OCI-LY3 (cell line): ENCODE measurements around the gene MAB21L4.

ENCODE experiments used
- H2AFZ ChIP-seq: fragments of 200-600, 300-600 bp; shearing (Covaris generic); 2 replicates; pipeline ENCODE4 v1.6.0; 2014; ENCODE audit warnings: antibody characterized with exemption, low read depth, low read length
- H3K27ac ChIP-seq: fragments of 200-600, 300-600 bp; sonication (generic); 2 replicates; pipeline ENCODE4 v1.5.1; 2014; ENCODE audit warnings: mild to moderate bottlenecking, low read length, moderate library complexity, mixed read lengths
- H3K27me3 ChIP-seq: fragments of 200-600, 300-600 bp; sonication (generic); 2 replicates; pipeline ENCODE4 v1.6.1; 2014; ENCODE audit warnings: low read depth, low read length, mixed read lengths
- H3K36me3 ChIP-seq: fragments of 200-600, 300-600 bp; sonication (generic); replicated peaks from 2 replicates; pipeline ENCODE3; 2014; ENCODE audit warnings: low read depth, low read length, mixed read lengths
- H3K4me1 ChIP-seq: fragments of 300-600, 200-600 bp; sonication (generic); 2 replicates; pipeline ENCODE4 v1.6.1; 2014; ENCODE audit warnings: low read length, mixed read lengths
- H3K4me2 ChIP-seq: fragments of 200-600, 300-600 bp; sonication (generic); 2 replicates; pipeline ENCODE4 v1.6.1; 2014; ENCODE audit warnings: low read length, mixed read lengths
- H3K4me3 ChIP-seq: fragments of 300-600, 200-600 bp; sonication (generic); 2 replicates; pipeline ENCODE4 v1.5.1; 2014; ENCODE audit warnings: antibody characterized with exemption, mild to moderate bottlenecking, low read length, moderate library complexity
- H3K79me2 ChIP-seq: fragments of 300-600, 200-600 bp; shearing (Covaris generic); 2 replicates; pipeline ENCODE4 v1.6.1; 2014; ENCODE audit warnings: mild to moderate bottlenecking, low read length, mixed read lengths
- H3K9ac ChIP-seq: fragments of 300-600, 200-600 bp; shearing (Covaris generic); 2 replicates; pipeline ENCODE4 v1.6.0; 2014; ENCODE audit warnings: mild to moderate bottlenecking, low read length, moderate library complexity
- H3K9me3 ChIP-seq: fragments of 200-600, 300-600 bp; shearing (Covaris generic); 2 replicates; pipeline ENCODE4 v1.6.1; 2014; ENCODE audit warnings: low read length, mixed read lengths; ENCODE audit not compliant: insufficient read depth
- H4K20me1 ChIP-seq: fragments of 200-600, 300-600 bp; sonication (generic); 2 replicates; pipeline ENCODE4 v1.6.1; 2016; ENCODE audit warnings: low read length, mixed read lengths; ENCODE audit not compliant: insufficient read depth
- EZH2phosphoT487 ChIP-seq: fragments of 200-600 bp; shearing (Covaris generic); IDR thresholded peaks from 2 replicates; pipeline ENCODE4 v1.6.1; 2018; ENCODE audit warnings: antibody characterized with exemption, mixed run types, low read depth
- TF ChIP-seq, protein P1 (sequence below): fragments of 200-600, 300-600 bp; sonication (generic); IDR thresholded peaks from 2 replicates; pipeline ENCODE4 v1.5.1; 2014; ENCODE audit warnings: antibody characterized with exemption, low read length, low read depth

Gene MAB21L4

DNA sequence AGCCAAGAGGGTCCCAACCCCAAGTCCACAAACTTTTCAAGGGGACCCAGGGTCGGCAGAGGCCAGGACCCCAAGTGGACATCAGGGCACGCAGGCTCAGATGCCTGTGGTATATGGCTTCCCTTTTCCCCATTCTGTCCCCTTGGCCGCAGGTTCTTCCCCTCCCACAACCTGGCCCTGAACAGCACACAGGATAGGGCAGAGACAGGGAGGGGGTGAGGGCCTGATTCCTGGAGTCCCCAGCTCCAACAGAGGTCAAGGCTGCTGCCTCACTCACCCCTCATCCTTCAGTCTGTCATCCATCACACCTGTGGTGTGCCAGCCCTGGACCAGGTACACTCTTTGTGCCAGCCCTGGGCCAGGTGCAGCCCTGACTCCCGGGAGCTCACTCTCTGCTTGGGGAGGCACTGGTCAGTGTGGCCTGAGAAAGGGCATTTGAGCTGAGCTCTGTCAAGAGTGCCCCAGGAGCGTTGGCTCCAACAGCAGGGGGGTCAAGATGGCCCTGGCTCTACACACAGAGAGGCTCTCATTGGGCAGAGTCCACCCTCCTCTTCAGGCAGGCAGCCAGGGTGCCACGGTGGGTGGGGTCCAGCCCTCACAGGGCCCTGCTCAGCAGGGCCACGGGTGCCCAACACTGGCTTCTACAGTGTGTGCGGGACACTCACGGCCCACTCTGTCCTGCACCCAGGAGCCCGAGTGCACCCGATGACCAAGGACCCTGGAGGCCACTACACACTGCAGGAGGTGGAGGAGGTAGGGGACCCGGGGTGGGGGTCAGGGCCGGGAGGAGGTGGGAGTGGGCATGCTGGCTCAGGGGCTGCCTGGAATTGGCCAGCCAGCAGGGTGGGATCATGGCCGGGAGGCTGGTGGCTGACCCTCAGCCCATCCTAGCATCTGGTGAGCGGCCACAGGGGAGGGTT is 25.7 kb downstream of the MAB21L4 start:
- Histone ChIP-seq H3K4me3 (no peak overlapping the region), H3K79me2 (no peaks in the 10 kb centered on the region), H3K27ac (no peak overlapping the region), H2AFZ (no peak overlapping the region), H3K4me2 (no peak overlapping the region), H3K36me3 (no peaks in the 10 kb centered on the region), H4K20me1 (no peaks in the 10 kb centered on the region), H3K9me3 (no peaks in the 10 kb centered on the region), H3K9ac (no peak overlapping the region), H3K27me3 (no peaks in the 10 kb centered on the region), H3K4me1 (no peaks in the 10 kb centered on the region)
- TF ChIP-seq EZH2phosphoT487, result no peak
- TF ChIP-seq, protein P1, sequence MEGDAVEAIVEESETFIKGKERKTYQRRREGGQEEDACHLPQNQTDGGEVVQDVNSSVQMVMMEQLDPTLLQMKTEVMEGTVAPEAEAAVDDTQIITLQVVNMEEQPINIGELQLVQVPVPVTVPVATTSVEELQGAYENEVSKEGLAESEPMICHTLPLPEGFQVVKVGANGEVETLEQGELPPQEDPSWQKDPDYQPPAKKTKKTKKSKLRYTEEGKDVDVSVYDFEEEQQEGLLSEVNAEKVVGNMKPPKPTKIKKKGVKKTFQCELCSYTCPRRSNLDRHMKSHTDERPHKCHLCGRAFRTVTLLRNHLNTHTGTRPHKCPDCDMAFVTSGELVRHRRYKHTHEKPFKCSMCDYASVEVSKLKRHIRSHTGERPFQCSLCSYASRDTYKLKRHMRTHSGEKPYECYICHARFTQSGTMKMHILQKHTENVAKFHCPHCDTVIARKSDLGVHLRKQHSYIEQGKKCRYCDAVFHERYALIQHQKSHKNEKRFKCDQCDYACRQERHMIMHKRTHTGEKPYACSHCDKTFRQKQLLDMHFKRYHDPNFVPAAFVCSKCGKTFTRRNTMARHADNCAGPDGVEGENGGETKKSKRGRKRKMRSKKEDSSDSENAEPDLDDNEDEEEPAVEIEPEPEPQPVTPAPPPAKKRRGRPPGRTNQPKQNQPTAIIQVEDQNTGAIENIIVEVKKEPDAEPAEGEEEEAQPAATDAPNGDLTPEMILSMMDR, result no peak

DNA sequence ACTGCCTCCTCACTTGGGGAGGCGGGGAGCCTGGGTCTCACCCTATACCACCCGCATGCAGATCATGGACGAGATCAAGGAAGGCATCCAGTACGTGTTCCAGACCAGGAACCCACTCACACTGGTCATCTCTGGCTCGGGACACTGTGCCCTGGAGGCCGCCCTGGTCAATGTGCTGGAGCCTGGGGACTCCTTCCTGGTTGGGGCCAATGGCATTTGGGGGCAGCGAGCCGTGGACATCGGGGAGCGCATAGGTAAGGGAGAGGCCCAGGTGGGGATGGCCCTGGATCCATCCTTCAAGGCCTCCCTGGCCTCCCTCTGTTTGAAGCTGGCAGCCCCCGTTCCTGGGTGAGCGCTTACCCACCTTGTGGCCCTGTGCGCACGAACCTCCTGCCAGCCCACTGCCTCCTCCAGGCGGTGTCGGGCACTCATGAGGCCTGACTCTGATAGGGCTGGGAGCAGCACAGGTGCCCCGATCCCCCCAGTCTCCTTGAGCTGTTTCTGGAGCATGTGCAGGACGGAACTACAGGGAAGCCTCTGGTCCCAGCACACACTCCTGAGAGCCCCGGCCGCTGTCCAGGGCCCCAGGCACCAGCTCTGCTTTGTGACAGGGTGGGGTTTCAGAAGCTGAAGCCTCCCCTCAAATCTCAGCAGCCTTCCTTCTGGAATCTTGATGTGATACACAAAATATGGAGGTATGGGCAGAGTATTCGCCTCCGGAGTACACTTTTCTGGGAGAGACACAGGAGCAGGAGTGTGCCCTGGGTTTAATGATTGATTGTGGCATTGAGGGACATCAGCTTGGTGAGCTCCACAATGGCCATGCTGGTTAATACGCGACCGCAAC is 26.6 kb downstream of the MAB21L4 start:
- no peak for TF ChIP-seq EZH2phosphoT487
- TF ChIP-seq, protein P1, result no peak
- no peak overlapping the region for H3K4me2 ChIP-seq
- H3K4me1 ChIP-seq, result no peaks in the 10 kb centered on the region
- no peak overlapping the region for H3K9ac ChIP-seq
- no peaks in the 10 kb centered on the region for H3K36me3 ChIP-seq
- H3K9me3 ChIP-seq, result no peaks in the 10 kb centered on the region
- no peak overlapping the region for H2AFZ ChIP-seq
- H4K20me1 ChIP-seq, result no peaks in the 10 kb centered on the region
- H3K79me2 ChIP-seq, result no peaks in the 10 kb centered on the region
- no peak overlapping the region for H3K27ac ChIP-seq
- H3K27me3 ChIP-seq, result no peaks in the 10 kb centered on the region; the same call in 1 of the 2 replicates
- no peak overlapping the region for H3K4me3 ChIP-seq

DNA sequence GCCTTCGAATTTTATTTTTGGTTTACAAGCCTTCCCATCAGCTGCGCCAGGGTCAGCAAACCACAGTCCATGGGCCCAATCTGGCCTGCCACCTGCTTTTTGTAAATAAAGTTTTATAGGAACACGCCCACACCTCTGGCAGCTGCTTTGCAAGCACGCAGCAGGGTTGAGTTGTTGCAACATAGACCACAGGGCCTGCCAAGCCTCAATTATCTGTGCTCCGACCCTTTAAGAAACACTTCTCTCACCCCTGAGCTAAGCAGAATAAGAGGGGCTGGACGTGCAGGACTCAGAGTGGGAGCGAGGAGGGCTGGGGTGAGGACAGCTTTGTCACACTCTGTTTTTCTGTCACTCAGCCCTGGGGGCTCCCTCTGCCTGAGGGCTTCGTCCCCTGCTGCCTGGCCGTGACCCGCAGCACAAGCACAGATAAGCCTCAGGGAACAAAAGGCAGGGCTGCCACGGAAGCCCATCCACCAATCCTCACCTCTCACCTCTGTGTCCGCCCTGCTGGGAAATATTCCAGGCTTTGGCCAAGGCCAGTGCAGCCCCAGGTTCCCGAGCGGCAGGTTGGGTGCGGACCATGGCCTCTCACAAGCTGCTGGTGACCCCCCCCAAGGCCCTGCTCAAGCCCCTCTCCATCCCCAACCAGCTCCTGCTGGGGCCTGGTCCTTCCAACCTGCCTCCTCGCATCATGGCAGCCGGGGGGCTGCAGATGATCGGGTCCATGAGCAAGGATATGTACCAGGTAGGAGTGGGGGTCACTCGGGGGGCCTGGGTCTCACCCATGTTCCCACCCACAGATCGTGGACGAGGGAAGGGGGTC is 27.5 kb downstream of the MAB21L4 start, which contains the start of gene AGXT:
AGXT (plus strand) TSS at position 539 of the 823 bp plus-strand sequence; CDS start at position 581, 42 bp downstream.
- H3K4me1 ChIP-seq, result no peaks in the 10 kb centered on the region
- H3K36me3 ChIP-seq, result no peaks in the 10 kb centered on the region
- no peak within 1 kb of the TSS for H3K4me2 ChIP-seq
- no peaks in the 10 kb centered on the region for H4K20me1 ChIP-seq
- TF ChIP-seq, protein P1, result no peak
- TF ChIP-seq EZH2phosphoT487, result no peak
- H3K4me3 ChIP-seq, result no peak within 1 kb of the TSS
- no peaks in the 10 kb centered on the region; the same call in 1 of the 2 replicates for H3K27me3 ChIP-seq
- no peak within 1 kb of the TSS for H3K27ac ChIP-seq
- H2AFZ ChIP-seq, result no peak within 1 kb of the TSS
- H3K9ac ChIP-seq, result no peak within 1 kb of the TSS
- no peaks in the 10 kb centered on the region for H3K9me3 ChIP-seq
- H3K79me2 ChIP-seq, result no peaks in the 10 kb centered on the region
